H1 (cell line): ENCODE results near the gene ZNF525. TPM values are rescaled to one million over a fixed set of nuclear protein-coding genes. Genes with fewer than 3 reads are reported as not detected.

Experiments used
- BACH1 ChIP-seq: IDR thresholded peaks from 2 replicates; pipeline ENCODE4 v1.6.1; 2012; ENCODE audit warnings: low read length, improper control_type of control experiment
- CHD7 ChIP-seq: fragments of 300-600 bp; sonication (generic); IDR thresholded peaks from 2 replicates; pipeline ENCODE4 v1.7.1; 2012; ENCODE audit warnings: low read length, moderate library complexity, mild to moderate bottlenecking, inconsistent platforms; ENCODE audit not compliant: insufficient replicate concordance
- JUND ChIP-seq: IDR thresholded peaks from 2 replicates; pipeline ENCODE4 v1.6.1; 2011; ENCODE audit warnings: mild to moderate bottlenecking, improper control_type of control experiment, low read length
- KDM4A ChIP-seq: IDR thresholded peaks from one replicate; pipeline ENCODE4 v1.7.1; 2012; ENCODE audit warnings: low read depth, mild to moderate bottlenecking, moderate library complexity, low read length, inconsistent platforms; ENCODE audit not compliant: severe bottlenecking
- NANOG ChIP-seq: IDR thresholded peaks from 2 replicates; pipeline ENCODE4 v1.6.1; 2011; ENCODE audit warnings: low read length, low read depth, mild to moderate bottlenecking, inconsistent platforms; ENCODE audit not compliant: insufficient read depth, poor library complexity, severe bottlenecking
- POLR2AphosphoS5 ChIP-seq: IDR thresholded peaks from 2 replicates; pipeline ENCODE4 v1.6.1; 2011; ENCODE audit warnings: low read depth, low read length
- SAP30 ChIP-seq: fragments of 300-600 bp; sonication (generic); IDR thresholded peaks from 2 replicates; pipeline ENCODE4 v1.7.1; 2012; ENCODE audit warnings: low read length, moderate library complexity, mild to moderate bottlenecking, inconsistent platforms; ENCODE audit not compliant: insufficient read depth, insufficient replicate concordance
- TBP ChIP-seq: IDR thresholded peaks from 2 replicates; pipeline ENCODE4 v1.6.1; 2011; ENCODE audit warnings: low read depth, low read length, improper control_type of control experiment
- ZNF274 ChIP-seq: IDR thresholded peaks from 2 replicates; pipeline ENCODE4 v1.7.0; 2012; ENCODE audit warnings: low read length, borderline replicate concordance; ENCODE audit errors: extremely low read depth
- polyA plus RNA-seq, 7 experiments: library from polyadenylated mRNA; depleted of rRNA in 3 of 7; stranded (reverse) in 5 of 7; unstranded in 2 of 7; fragments of >200 nt in 5 of 7; fragments of 200-250 nt in 2 of 7; gene quantifications; 1 replicate in 5 of 7; 2 replicates in 1 of 7; 4 replicates in 1 of 7; pipeline versions ENCODE4 v1.2.1 to v1.2.3, GENCODE V29; 2011 to 2013; ENCODE audit warnings: missing spikeins in 2 of 7, mixed read lengths in 2 of 7
- total RNA-seq: library from RNA; stranded (reverse); fragmentation: NEBNext Ultra II Directional; extraction: Animal tissue kit (Norgen Biotek cat#: 25700); gene quantifications from 2 replicates; pipeline ENCODE4 v1.2.1, GENCODE V29; 2021

ZNF525 gene
- total and polyA plus RNA-seq, 2 of the 8 experiments (the other 6 are each of a cell fraction or from before 2014, with no cell fraction given) = 8.2 to 63.4 TPM

GRCh38 chr19:53365134-53365898 is at the start of gene ZNF525 (continued):
- TF ChIP-seq CHD7 (no peak), JUND (0 out of 2 replicates have a peak, but pooled peaks have one; percentile 45), POLR2AphosphoS5 (peak; percentile 59; the same call in 1 of the 2 replicates), NANOG (peak; percentile 1), SAP30 (peak; percentile 64), BACH1 (peak; percentile 22; the same call in 1 of the 2 replicates), ZNF274 (no peak), TBP (0 out of 2 replicates have a peak, but pooled peaks have one; percentile 33), KDM4A (peak; percentile 81)
